HG03520 (cell line): Measurements from ENCODE around the gene MEGF6.
"Not testable (repeated sequence)": the region's sequence is repeated elsewhere in the genome, so short reads cannot be mapped to it uniquely, and the experiment has no call there.

Experiments
- ATAC-seq: cut with Tn5 transposase; IDR thresholded peaks from one replicate; pipeline ENCODE4 v1.9.1; 2021; ENCODE audit warnings: mild to moderate bottlenecking, moderate library complexity; ENCODE audit not compliant: unreplicated experiment

The MEGF6 gene

DNA sequence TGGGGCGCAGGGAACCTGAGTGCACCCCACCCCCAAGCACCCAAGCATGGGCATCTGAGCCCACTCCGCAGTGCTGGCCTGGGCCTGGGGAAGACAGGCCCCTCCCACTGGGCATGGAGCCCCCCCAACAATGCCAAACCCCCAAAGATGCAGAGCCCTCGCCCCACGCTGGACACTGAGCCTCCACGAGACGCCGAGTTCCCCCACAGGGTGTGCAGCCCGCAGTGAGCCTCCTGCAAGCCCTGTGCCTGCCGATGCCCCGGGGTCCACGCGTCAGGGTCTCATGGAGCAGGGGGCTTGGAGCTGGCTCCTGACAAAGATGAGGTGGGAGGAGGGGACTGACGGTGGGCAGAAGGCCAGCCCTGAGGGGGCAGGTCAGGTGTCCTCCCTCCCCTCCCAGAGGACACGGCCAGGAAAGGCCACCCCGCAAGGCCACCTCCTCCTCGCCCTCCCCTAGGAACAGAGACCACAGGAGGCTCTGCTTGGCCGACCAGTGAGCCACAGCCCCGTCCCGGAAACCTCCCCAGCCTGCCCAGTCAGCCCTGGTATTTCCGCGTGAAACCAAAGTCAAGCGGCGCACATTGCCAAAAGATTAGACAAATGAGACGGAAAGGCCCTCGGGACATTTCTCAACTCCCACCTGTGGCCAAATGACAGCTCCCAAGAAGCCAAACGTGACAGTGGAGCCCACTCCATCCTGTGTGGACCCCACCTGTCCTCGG is 33.4 kb downstream of the MEGF6 start:
- ATAC-seq, result no peak

GRCh38 chr1:3577300-3577699 is 34.0 kb downstream of the MEGF6 start:
- no peak for ATAC-seq

GRCh38 chr1:3575993-3576392 is 35.3 kb downstream of the MEGF6 start:
- no peak for ATAC-seq

DNA sequence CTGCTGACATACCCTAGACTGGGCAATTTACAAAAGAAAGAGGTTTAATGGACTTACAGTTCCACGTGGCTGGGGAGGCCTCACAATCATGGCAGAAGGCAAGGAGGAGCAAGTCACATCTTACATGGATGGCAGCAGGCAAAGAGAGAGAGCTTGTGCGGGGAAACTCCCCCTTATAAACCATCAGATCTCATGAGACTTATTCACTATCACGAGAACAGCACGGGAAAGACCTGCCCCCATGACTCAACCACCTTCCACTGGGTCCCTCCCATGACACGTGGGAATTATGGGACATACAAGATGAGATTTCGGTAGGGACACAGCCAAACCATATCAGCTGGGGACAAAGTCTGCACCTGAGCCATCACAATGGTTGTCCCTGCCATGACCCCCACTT is 35.8 kb downstream of the MEGF6 start:
- not testable (repeated sequence) for ATAC-seq

DNA sequence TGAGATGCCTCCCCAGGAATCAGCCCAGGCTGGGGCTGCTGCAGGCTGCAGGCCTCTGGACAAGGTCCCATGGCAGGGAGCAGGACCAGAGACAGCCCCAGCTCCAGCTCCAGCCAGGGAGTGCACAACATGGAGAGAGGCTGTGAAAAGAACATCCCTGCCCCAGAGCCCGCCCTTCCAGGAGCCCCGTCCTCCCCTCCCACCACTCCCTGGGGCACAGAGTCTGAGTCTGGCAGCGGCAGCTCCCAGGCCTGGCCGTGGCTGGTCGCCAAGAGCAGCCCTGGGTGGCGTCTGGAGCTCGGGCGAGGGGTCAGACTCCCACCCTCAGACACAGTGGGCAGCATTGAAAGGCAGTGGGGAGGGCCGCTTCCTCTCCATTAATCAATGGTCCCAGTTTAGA is 37.8 kb downstream of the MEGF6 start:
- no peak for ATAC-seq

- ATAC-seq, result not testable (repeated sequence)
These were observed 38.7 kb downstream of the MEGF6 start for GRCh38 chr1:3572638-3573037.

DNA sequence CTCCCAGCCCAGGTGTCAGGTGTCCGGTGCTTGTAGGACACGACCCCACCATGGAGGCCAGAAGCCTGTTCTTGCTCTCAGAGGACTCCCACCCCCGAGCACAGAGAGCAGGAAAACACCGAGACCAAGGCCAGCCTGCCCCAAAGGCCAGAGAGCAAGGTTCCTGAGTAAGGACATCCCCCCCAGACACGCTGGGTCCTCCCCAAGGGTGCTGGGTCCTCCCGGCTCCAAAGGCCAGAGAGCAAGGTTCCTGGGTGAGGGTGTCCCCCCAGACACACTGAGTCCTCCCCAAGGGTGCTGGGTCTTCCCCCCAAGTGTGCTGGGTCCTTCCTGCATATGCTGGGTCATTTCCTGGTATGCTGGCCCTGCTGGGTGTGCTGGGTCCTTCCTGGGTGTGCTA is 40.0 kb downstream of the MEGF6 start:
- ATAC-seq, result no peak

DNA sequence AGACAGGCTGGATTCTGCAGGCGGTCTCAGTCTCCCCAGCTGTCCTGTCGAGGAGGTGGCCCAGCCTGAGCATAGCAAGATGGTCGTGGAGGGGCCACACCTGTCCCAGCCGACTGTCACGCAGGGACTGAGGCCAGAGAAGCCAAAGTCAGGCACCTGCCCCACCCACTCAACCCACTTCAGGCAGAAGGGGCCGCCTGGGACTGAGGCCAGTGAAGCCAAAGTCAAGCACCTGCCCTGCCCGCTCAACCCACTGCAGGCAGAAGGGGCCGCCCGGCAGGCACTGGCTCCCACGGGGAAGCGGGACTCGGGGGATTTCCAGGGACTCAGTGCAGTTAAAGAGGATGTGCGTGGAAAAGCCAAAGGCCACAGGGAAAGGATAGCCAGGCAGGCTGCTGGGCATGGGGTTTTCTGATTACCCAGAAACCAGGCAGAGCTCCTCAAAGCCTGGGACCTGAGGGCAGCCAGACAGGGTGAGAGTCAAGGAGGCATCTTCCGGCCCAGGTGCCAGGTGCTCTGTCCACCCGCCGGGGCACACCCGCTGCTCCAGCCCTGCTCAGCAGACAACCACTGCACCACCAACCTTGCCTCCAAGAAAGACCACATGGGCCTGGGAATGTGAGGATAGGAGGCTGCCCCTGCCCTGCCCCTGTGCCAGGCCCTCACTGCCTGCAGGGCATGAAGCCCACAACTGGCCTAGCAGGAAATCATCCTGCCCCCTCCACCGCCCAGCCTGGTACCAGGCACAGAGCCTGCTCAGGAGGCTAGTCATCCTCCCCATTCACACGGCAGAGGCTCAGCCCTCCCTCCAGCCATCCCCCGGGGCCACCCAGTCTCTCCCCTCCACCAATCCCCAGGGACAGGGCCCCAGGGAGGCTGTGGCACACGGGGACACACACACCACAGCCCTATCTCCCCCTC is 41.0 kb downstream of the MEGF6 start:
- ATAC-seq, result no peak

DNA sequence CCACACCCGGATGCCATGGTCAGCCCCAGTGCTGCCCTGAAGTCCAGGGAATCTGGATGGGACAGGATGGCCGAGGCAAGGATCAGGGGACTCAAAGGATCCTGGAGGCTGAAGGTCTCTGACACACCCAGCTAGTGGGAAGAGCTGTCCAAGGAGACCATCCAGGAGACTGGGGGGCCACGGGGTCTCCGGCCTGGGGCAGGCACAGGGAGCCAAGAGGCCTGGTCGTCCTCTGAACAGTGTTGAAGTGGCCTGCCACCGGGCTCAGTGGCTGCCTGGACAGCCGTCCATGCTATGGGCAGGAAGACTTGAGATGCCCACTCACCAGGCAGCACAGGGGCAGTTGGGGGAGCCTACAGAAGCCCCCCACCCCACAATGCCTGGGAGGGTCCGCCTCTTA is 41.9 kb downstream of the MEGF6 start:
- ATAC-seq, result no peak

GRCh38 chr1:3568815-3569435 is 42.4 kb downstream of the MEGF6 start:
- no peak for ATAC-seq

DNA sequence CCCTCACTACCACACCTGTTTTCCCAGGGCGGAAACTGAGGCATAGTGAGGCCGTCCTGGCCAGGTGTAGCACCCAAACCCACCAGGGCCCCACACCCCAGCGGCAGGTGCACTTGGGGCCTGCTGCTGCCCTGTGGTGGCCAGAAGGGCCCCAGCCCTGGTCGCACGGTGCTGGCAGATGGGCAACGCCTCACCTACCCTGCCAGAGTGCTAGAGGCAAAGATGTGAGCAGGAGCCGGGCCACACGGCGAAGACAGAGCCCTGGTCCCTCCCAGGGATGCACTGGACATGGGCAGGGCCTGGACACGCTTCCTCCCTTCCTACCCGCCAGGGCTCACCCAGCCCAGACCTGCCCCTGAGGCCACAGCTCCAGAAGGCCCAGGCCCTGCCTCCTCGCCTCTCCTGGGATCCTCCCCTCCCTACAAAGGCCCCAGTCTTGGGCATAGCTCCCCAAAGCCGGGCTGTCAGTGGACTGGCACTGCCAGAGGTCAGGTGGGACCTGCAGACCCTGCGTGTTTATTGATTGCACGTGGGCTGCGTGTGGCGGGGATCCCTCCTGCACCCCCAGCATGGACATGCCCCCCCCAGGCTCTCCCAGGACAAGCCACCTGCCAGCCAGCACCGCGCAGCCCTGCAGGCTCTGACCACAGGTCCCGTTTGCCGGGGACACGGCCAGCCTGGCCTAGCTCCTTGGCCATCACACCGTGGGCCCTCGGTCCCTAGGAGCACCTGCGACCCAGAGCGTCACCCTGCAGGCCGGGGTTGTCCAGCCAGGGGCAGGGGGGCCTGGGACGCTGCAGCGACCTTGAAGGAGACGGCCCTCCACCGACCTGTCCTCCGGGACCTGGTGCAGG is 44.1 kb downstream of the MEGF6 start:
- no peak for ATAC-seq

DNA sequence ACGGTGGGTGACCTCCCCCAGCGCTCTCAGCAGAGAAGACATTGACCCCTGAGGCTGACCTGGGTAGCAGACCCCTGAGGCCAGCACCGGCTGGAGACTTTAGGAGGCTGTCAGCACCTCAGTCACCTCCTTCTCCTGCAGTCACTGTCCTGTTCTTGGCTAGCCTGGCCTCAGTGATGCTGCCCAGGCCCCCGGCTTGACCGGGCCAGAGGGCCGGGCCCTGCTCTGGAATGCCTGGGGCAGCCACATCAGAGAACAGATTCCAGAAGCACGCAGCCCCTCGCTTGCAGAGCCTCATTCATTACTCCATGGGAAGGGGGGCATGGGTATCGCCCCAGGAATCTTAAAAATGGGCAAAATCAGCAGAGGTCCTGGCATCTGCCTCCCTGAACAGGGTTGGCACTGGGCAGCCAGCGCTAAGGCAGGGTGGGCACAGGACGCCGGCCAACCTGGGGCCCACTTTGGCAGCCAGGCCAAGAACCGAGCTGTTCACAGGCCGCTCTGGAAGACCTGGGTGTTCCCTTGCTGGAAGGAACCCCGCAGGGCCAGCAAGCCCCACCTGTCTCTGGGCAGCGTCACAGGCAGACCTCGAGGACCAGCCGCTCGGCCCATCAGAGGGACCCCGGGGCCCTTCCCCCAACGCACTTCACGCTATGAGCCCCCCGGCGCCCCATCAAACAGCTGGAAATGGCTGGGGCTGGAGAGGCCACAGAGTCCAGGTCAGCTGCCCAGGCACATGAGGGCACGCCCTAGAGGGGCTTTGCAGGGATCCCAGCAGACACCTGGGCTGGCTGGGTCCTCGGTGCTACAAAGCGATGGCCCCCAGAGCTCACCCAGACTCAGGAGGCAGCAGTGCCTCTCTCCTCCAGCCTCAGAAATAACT is 45.1 kb downstream of the MEGF6 start:
- ATAC-seq, result no peak

- no peak for ATAC-seq
These were observed 46.1 kb downstream of the MEGF6 start for GRCh38 chr1:3564921-3565831.

- no peak for ATAC-seq
These were observed 47.7 kb downstream of the MEGF6 start for GRCh38 chr1:3563610-3564009.

- ATAC-seq, result no peak
These were observed 48.2 kb downstream of the MEGF6 start for GRCh38 chr1:3563125-3563524.

- no peak for ATAC-seq
These were observed 48.6 kb downstream of the MEGF6 start for GRCh38 chr1:3562712-3563111.

DNA sequence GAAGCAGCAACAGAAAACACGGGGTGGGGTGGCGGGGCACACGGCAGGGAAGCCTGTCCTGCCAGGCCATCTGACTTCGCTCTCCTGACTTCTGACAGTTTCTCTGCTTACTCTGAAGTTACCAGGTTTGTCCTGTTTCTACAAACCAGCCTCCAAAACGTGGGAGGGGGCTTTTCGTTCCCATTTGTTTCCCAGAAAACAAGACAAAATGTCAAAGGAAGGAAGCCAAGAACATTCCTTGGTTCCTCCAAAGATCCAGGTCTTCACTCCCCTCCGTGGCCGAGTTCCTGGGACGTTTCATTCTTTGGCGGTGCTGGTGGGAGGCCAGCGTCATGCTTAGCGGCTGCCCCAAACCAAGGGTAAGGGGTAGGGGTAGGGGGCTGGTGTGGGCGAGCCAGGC is 49.6 kb downstream of the MEGF6 start:
- no peak for ATAC-seq

DNA sequence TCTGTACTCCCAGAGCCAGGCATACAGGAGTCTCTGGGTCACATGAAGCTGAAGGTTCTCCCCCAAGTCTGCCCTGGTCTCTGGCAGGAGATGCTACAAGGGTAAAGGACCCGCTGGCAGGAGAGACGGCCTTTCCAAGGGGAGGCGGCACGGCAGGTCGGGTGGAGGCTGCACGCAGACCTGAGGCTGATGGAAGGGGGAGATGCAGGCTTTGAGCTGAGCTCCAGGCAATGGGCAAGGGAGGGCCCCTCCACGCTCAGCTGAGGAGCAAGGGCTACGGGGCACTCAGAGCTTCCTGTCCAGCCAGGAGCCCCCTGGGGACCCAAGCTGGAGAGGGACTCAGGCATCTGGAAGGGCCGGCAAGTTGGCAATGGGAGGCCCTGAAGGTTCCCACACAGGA is 50.3 kb downstream of the MEGF6 start:
- ATAC-seq, result no peak
